GM18526 (cell line): Measurements from ENCODE around the gene TAOK1.

Experiments used
- POLR2A ChIP-seq: IDR thresholded peaks from 3 replicates; pipeline ENCODE4 v1.6.1; 2011; ENCODE audit not compliant: insufficient read length; ENCODE audit errors: extremely low read depth

TAOK1 gene

DNA sequence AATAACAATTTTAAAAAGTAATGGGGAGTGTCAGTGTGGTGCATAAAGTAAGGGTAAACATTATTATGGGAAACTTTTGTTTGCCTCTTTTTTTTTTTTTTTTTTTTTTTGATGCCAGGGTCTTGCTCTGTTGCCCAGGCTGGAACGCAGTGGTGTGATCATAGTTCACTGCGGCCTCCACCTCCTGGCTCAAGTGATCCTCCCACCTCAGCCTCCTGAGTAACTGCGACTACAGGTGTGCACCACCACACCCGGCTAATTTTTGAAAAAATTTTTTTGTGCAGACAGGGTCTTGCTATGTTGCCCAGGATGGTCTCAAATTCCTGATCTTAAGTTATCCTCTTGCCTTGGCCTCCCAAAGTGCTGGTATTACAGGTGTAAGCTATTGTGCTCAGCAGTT is 10.7 kb downstream of the TAOK1 start:
- TF ChIP-seq POLR2A: no peak

DNA sequence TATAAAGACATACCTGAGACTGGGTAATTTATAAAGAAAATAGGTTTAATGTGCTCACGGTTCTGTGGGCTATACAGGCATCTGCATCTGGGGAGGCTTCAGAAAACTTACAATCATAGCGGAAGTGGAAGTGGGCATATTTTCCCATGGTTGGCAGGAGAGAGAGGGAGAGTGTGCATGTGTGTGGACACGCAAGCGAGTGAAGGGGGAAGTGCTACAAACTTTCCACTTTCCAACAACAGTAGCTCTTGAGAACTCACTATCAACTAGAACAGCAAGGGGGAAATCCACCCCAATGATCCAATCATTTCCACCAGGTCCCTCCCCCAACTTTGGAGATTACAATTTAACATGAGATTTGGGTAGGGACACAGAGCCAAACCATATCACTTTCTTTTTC is 11.1 kb downstream of the TAOK1 start:
- TF ChIP-seq POLR2A: no peak

DNA sequence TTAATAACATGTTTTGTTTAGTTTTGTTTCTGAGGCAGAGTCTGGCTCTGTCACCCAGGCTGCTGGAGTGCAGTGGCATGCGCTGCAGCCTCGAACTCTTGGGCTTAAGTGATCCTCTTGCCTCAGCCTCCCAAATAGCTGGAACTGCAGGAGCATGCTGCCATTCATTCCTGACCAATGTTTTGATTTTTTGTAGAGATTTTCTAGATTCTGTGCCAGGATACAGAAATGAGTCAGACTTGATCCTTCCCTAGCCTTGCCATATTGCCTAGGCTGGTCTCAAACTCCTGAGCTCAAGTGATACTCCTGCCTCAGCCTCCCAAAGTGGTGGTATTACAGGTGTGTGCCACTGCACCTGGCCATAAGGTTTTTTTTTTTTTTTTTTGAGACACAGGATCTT is 17.7 kb downstream of the TAOK1 start:
- TF ChIP-seq POLR2A: no peak

DNA sequence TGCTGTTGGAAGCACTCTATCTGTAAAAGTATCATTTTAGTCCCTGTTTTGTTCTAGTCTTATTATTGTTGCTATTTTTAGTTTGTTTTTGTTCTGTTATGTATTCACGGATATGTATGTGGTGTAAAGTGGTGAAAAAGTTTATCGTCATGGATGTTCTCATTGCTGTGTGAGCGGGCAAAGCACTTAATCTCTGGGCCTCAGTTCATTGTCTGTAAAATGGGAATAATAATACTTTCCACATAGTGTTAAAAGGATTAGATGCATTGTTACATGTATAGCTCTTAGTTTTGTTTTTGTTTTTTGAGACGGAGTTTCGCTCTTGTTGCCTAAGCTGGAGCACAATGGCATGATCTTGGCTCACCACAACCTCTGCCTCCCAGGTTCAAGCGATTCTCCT is 19.8 kb downstream of the TAOK1 start:
- TF ChIP-seq POLR2A: no peak

DNA sequence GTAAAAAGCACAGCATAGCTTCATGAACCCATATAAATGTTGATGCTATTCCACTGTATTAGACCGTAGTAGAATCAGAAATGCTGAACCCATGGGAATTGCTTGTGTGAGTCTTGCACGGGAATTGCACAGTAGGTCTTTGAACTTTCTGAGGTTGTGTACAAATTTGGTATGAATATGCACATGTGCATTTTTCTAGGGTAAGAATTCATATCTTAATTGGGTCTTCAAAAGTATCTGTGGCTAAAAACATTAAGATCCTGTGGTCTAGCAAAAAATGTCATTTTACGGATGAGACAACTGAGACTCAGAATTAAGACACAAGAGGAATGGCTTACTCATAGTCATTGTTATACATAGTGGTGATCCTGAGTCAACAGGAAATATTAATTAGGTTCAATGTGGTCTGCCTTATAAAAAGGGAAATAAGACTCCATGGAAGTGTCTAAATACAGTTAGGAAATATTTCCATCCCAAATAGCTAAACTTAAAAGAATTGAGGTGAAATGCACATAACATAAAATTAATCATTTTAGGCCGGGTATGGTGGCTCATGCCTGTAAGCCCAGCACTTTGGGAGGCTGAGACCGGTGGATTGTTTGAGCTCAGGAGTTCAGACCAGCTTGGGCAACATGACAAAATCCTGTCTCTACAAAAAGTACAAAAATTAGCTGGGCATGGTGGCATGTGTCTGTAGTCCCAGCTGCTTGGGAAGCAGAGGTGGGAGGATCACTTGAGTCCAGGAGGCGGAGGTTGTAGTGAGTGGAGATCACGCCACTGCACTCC is 22.8 kb downstream of the TAOK1 start:
- no peak for TF ChIP-seq POLR2A

DNA sequence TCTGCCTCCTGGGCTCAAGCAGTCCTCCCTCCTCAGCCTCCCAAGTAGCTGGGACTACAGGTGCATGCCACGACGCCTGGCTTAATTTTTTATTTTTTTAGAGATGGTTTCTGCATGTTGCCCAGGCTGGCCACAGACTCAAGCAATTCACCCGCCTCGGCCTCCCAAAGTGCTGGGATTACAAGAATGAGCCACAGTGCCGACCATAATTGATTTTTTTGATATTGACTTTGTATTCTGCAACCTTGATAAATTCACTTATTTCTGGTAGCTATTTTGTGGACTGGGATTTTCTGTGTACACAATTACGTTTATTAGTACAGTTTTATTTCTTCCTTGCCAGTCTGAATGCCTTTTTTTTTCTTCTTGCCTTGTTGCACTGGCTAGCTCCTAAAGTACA is 30.0 kb downstream of the TAOK1 start:
- TF ChIP-seq POLR2A: no peak

DNA sequence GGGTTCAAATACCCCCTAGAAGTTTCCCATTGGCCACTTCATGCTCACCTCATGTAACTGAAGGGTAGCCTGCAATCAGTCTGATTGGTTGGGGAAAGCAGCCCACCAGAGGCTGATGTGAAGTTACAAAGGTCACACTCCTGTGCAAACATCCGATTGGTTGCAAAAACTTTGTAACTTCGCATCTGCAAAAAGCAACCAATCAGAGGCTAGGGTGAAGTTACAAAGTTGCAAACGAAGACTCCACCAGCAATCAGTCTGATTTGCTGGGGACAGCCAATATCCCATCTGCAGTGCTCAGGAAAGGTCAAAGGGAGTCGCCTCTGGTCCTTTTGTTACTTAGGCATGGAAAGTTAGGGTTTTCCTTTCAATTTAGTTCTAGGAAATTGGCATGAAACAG is 40.1 kb downstream of the TAOK1 start:
- no peak for TF ChIP-seq POLR2A

DNA sequence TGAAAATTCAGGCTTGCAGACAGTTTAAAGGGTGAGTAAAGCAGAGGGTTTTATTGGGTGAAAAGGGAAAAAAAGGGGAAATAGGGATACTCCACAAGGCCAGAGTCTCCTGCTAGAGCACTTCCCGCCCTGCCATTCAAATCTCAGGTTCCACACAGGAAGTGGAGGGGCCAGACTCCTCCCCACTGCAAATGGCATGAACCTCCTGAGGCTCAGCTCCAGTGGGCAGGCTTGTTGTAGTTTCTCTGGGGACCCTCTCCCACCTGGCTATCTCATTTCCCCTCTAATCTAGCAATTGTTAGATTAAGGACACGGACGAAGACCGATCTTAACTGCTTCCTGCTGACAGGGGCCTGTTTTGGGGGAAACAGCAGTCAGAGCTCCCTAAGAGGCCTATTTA is 43.4 kb downstream of the TAOK1 start:
- TF ChIP-seq POLR2A: no peak

DNA sequence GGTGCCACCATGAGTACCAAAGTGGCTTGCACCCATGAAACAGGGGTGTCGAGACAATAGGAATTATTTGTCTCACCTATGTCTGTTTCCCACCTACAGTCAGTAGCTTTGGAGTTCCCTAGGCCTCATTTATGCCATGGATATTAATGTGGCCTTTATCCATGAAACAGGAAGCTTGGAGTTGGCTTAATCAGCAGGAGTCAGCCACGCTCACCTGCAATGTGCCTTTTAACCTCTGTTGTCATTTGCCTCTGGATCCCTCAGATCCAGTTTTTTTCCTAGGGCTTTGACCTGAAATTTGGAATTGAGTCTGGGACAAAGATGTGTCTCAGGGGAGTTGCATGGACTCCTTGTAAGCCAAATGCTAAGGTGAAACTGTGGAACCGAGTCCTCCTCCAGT is 44.4 kb downstream of the TAOK1 start:
- no peak for TF ChIP-seq POLR2A

DNA sequence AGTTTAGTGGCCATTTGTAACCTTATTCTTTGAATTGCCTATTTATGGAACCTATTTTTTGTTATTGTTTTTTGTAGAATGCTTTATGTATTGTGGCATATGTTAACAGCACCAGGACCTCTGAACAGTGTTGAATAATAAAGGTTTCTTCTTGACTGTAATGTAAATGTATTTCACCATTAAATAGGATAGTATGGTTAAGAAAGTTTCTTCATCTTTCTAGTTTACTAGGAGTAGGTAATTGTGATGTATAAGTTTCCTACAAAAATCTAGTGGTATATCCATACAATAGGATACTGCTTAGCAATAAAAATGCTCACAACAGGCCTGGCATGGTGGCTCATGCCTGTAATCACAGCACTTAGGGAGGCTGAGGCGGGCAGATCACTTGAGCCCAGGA is 52.3 kb downstream of the TAOK1 start:
- no peak for TF ChIP-seq POLR2A

DNA sequence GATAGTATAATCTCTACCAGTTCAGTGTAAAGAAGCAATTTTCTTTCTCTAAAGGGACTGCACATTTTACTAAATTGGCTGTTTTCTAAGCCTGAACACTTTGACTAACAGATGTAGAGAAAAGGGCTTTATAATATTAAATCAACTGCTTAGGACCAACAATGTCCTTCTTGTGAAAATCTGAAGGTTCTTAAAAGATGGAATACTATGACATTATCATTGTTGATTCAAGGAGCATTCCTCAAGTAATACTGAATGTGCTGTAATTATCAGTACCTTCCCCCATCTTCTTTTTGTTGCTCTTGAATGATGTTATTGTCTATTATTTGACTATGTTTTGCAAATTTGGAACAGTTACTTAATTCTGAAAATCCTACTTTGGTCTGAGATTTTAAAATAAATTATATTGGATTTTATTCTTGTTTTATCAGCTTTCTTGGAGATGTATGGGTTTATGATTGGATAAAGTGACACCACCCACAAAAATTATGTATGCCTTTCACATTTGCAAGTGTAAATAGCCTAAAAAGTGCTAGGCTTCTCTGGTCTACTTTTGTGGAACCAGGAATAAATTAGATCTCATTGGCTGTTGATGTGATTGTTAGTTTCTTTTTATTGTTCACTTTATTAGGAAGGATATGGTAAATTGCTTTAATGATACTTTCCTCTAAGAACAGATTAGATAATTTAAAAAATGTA is 53.0 kb downstream of the TAOK1 start:
- no peak for TF ChIP-seq POLR2A

DNA sequence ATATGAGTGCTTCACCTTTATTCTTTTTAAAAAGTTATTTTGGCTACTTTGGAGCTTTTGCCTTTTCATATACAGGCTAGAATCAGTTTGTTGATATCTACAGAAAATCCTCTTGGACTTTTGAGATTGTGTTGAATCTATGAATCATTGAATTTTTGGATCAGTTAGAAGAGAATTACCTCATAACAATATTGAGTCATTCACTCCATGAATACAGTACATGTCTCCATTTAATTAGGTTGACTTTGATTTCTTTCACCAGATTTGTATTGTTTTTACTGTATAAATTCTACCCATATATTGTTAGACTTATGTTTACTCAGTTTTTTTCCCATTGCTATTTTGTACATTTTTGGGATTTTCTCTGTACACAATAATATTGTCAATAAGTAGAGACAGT is 54.4 kb downstream of the TAOK1 start:
- TF ChIP-seq POLR2A: no peak

DNA sequence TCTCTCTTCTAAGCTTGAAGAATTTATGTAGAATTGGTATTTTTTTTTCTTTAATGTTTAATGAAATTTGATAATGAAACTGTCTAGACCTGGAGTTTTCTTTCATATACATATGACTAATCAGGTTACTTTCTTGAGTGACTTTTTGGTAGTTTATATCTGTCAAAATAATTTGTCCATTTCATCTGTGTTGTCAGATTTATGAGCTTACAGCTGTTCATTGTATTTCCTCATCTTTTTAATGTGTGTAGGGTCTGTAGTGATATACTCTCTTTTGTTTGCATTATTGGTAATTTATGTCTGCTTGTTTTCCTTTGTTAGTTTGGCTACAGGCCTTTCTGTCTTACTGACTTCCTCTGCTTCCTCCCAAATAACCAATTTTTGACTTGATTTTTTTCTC is 55.7 kb downstream of the TAOK1 start:
- no peak for TF ChIP-seq POLR2A

DNA sequence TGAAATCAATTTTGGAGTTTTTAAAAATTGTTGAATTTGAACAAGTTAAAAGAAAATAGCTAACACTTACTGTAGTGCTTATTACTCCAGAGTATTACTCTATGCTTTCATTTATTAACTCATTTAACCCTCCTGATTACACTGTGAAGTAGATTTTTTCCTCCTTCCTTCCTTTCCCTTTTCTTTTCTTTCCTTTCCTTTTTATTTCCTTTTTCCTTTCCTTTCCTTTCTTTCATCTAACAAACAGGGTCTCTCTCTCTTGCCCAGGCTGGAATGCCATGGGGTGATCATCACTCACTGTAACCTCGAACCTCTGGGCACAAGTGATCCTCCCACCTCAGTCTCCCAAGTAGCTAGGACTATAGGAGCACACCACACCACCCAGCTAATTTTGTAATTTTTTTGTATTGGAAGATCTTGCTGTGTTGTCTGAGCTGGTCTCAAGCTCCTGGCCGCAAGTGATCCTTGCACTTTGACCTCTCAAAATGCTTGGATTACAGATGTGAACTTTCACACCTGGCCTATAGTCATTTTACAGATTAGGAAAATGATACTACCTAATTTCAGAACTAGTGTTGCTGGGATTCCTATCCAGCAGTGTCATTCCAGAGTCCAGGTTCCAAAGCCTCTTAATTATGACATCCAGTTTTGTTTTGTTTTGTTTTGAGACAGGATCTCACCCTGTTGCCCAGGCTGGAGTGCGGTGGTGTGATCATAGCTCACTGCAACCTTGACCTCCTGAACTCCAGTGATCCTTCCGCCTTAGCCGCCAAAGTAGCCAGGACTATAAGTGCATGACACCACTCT is 59.9 kb downstream of the TAOK1 start:
- no peak for TF ChIP-seq POLR2A

DNA sequence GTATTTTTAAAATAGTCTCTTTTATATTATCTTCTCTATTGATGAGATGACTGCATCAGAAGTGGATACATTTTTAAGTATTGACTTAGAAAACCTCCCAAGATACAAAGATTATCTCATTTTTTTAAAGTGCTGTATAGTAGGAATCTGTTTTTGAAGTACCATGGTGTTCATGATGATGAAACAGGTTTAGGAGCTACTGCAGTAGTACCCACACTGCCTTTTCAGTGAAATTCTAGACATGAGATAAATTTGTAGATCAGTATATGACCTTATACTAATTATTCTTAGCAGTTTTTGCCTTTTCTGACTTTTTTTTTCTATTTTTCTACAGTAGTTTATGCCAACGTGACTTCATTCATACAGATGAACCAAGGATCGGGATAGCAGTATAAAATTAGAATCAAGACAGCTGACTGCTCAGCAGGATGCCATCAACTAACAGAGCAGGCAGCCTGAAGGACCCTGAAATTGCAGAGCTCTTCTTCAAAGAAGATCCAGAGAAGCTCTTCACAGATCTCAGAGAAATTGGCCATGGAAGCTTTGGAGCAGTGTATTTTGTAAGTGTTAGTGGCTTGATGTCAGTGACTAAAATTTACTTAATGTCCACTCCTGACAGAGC is 61.1 kb downstream of the TAOK1 start:
- no peak for TF ChIP-seq POLR2A
